HuH-7 (cell line): ENCODE data around the gene NOS3.
"Not testable (repeated sequence)": the region's sequence is repeated elsewhere in the genome, so short reads cannot be mapped to it uniquely, and the experiment has no call there.

Experiments used
- DNase-seq: peaks from one replicate; pipeline ENCODE4 v3.0.0; 2011; ENCODE audit warnings: low spot score

Gene NOS3

GRCh38 chr7:151000897-151001495 lies 10.2 kb downstream of the NOS3 start:
- DNase-seq = no peak

DNA sequence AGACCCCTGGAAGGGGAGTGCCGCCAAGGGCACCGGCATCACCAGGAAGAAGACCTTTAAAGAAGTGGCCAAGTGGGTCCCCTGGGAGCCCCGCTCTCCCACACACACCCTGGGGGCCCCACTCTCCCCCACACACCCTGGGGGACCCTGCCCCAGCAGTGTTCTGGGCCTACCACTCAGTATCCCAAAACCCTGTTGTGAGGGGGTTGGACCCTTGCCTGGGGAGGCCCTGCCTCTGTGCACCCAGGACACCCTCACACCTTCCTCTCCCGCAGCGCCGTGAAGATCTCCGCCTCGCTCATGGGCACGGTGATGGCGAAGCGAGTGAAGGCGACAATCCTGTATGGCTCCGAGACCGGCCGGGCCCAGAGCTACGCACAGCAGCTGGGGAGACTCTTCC lies 10.7 kb downstream of the NOS3 start:
- DNase-seq = no peak

GRCh38 chr7:151003572-151003971 lies 12.8 kb downstream of the NOS3 start:
- DNase-seq = no peak

GRCh38 chr7:151005566-151005965 lies 14.7 kb downstream of the NOS3 start:
- no peak for DNase-seq

- DNase-seq = no peak
These were observed 15.9 kb downstream of the NOS3 start for GRCh38 chr7:151006590-151007300.

DNA sequence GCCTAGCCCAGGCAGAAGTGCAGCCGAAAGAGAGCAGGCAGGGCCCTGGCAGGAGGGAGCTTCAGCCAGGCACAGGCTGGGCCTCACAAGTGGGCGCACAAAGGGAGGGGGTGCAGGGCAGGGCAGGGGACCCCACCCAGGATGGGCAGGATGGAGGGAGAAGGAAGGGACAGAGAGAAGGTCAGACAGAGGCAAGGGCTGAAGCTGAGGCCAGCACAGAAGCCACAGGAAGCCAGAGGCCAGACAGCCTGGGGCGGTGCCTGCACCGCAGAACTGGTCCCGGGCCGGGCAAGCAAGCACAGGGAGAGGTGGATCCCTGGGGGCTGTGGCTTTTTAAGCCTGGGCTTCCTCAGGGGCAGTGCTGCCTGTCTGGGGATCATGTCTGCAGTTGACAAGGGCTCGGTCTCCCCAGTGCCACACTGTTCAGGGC lies 16.7 kb downstream of the NOS3 start:
- DNase-seq = no peak

DNA sequence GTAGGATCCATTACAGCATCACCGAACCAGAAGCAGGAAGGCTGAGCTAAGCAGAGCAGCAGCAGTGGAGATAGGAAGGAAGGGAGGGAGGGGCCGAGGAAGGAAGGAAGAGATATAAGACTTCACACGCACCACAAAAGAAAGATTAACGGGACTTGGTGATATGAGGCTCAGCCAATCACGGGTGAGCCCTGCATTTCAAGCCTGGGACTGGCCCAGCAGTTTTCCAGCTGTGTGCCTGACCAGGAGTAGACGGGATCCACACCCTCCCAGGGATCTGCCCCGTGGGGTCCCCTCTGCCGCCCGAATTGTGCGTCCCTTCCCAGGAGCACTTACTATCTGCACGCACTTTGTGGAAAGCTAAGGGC lies 17.3 kb downstream of the NOS3 start:
- no peak for DNase-seq

DNA sequence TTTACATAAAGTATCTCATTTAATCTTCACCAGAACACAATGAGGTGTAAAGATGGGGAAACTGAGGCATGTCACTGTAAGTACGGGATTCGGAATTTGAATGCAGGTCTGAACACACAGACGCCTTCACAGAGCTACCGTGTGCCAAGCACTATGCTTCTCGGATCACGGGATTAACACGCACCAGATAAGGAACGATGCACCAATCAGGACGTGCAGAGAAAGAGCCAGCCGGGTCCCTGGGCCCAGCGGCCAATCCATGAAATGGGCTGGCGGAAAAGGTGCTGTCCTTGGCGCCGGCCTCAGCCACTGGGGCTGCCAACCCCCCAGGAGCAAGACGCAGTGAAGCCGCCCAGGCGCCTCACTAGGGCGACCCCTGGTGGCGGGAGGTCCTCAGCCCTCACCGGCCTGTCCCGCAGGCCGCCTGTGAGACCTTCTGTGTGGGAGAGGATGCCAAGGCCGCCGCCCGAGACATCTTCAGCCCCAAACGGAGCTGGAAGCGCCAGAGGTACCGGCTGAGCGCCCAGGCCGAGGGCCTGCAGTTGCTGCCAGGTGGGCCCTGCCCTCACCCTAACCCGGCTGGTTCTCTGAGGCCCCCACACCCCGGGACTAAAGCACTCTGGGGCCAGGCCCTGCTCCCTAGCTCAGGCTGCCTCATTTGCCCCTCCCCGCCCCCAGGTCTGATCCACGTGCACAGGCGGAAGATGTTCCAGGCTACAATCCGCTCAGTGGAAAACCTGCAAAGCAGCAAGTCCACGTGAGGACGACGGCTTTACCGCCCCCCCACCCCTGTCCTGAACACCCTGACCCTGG lies 17.9 kb downstream of the NOS3 start:
- DNase-seq = peak; percentile 94

DNA sequence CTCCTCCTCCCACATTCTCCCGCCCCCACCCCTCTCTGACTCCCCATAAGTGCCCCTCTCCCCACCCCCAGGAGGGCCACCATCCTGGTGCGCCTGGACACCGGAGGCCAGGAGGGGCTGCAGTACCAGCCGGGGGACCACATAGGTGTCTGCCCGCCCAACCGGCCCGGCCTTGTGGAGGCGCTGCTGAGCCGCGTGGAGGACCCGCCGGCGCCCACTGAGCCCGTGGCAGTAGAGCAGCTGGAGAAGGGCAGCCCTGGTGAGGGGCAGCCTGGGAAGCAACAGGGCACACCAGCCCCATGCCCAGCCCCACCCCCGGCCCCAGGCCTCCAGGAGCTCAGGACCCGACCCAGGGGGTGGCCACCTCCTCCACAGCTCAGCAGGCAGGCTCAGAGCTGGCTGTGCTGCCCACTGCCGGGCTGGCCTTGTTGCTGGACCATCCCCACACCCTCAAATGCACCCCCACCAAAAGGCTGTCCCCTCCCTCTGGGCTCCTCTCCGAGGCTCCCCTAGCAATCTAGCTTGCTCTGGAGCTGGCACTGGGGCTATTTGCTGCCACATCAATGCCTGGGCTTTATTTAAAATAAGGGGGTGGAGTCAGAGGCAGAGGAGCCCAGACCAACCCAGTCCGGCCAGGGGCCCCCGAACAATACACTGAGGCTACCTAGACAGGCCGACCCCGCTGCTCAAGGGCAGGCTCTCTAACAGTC lies 18.7 kb downstream of the NOS3 start:
- peak; percentile 65 for DNase-seq

- DNase-seq = no peak
These were observed 19.2 kb downstream of the NOS3 start for GRCh38 chr7:151010037-151010306.

DNA sequence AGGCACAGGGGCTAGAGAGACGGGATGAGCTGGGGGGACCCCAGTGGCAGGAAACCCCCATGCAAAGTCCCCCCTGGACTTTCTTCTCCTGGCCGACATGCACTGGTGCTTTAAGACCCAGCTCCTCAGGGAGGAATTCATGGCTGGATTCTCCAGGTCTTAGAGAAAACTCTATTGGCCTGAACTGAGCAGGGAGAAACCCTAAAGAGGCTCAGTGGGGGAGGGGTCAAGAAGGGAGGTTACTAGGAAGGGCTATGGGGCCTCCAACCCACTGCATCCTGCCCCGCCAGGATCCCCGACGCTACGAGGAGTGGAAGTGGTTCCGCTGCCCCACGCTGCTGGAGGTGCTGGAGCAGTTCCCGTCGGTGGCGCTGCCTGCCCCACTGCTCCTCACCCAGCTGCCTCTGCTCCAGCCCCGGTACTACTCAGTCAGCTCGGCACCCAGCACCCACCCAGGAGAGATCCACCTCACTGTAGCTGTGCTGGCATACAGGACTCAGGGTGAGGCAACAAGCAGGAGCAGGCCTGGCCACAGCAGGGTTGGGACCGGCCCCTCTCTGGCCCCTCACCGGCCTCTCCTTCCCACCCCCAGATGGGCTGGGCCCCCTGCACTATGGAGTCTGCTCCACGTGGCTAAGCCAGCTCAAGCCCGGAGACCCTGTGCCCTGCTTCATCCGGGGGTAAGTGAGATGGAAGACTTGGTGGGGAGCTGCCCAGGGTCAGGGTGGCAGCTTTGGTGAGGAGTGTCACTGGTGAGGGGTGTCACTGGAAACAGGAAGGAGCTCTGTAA lies 19.7 kb downstream of the NOS3 start:
- no peak for DNase-seq

DNA sequence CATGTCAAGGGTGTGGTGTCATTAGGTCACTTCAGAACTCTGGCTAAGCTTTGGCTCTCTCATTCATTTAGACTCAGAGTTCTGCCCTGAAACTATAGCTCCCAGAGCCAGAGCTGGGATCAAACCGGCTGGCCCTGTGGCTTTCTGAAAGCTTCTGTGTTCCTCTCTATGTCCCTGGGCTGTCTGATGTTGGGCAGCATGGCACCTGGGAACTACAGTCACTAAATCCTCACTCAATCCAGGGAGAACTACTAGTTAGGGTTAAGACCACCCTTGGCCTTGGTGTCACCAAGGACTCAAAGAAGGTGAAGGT lies 20.2 kb downstream of the NOS3 start:
- DNase-seq = no peak

DNA sequence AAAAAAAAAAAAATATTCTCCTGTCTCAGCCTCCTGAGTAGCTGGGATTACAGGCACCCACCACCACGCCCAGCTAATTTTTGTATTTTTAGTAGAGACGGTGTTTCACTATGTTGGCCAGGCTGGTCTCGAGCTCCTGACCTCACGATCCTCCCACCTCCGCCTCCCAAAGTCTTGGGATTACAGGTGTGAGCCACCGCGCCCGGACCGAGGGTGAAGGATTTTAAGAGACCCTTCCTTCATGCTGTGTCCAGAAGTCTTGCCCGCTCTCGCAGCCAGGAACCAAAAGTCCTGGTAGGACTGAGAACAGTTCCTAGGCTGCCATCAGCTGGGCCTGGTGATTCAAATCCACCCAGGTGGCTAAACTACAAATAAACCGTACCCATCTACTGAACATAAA lies 20.8 kb downstream of the NOS3 start:
- DNase-seq = not testable (repeated sequence)

DNA sequence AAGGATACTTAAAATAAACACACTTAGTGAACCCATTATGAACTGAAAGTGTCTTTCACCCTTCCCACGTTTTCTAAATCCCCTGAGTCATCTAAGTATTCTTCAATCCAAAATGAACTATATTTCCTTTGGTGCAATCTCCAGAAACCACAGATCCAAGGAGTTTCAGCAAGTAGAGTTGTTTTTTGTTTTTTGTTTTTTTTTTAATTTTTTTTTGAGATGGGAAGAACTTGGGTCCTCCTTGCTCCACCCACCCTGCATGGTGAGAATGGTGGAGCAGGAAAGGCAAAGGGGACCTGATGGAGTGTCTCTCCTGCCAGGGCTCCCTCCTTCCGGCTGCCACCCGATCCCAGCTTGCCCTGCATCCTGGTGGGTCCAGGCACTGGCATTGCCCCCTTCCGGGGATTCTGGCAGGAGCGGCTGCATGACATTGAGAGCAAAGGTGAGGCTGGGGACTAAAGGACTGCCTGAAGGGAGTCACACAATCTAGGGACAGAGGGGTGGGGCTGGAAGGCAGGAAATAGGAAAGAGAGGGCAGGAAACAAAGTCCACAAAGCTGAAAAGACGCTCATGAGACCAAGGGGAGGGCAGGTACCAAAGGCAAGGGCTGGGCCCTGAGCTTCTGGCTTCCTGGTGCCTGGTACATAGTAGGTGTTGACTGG lies 21.3 kb downstream of the NOS3 start:
- DNase-seq = peak; percentile 84

GRCh38 chr7:151012911-151013347 lies 22.1 kb downstream of the NOS3 start:
- peak; percentile 94 for DNase-seq

- no peak for DNase-seq
These were observed 22.5 kb downstream of the NOS3 start for GRCh38 chr7:151013356-151013732.

DNA sequence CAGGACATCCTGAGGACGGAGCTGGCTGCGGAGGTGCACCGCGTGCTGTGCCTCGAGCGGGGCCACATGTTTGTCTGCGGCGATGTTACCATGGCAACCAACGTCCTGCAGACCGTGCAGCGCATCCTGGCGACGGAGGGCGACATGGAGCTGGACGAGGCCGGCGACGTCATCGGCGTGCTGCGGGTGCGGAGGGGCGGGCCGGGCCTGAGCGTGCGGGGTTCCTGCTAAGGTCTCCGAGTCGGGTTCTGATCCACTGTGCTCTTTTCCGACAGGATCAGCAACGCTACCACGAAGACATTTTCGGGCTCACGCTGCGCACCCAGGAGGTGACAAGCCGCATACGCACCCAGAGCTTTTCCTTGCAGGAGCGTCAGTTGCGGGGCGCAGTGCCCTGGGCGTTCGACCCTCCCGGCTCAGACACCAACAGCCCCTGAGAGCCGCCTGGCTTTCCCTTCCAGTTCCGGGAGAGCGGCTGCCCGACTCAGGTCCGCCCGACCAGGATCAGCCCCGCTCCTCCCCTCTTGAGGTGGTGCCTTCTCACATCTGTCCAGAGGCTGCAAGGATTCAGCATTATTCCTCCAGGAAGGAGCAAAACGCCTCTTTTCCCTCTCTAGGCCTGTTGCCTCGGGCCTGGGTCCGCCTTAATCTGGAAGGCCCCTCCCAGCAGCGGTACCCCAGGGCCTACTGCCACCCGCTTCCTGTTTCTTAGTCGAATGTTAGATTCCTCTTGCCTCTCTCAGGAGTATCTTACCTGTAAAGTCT lies 23.1 kb downstream of the NOS3 start:
- peak; percentile 96 for DNase-seq

DNA sequence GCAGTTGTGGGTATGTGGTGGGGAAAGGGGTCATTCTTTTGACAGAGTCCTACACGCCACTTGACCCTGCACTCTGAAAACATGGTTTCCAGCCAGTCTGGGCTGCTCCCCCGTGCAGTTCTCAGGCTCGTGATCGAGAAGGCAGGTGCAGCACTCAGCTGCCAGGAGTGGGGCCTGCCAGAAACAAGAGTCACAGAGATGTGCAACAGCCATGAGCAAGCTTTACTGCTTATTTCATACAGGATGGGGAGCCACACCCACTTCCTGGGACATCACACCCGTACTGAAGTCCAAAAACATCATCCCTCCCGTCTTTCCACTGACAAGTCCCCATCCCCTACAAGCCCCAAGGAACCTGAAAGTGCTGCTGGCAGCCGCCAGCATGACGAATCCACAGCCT lies 24.1 kb downstream of the NOS3 start:
- DNase-seq = no peak

- DNase-seq = no peak
These were observed 25.1 kb downstream of the NOS3 start for GRCh38 chr7:151015967-151016366.

GRCh38 chr7:151016505-151016904 lies 25.7 kb downstream of the NOS3 start:
- DNase-seq = no peak

DNA sequence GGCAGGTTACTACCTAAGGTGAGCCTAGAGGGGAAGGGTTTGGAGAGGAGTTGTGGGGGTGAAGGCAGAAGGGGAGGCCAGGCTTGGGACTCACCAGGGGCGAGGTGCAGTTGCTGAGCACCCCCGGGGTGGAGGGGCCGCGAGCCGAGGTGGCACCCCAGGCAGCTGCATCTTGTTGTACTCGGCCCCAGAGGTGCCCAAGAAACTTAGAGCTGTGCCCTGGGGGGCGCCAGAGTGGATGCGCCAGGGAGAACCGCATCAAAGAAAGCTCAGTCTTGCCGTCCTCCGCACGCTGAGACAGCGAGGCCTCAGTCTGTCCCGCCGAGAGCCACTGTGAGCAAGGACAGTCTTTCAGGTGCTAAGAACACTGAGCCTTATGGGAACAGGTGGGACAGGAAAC lies 26.1 kb downstream of the NOS3 start:
- DNase-seq = no peak
